ENCODE results near the gene CA10.

Gene CA10

DNA sequence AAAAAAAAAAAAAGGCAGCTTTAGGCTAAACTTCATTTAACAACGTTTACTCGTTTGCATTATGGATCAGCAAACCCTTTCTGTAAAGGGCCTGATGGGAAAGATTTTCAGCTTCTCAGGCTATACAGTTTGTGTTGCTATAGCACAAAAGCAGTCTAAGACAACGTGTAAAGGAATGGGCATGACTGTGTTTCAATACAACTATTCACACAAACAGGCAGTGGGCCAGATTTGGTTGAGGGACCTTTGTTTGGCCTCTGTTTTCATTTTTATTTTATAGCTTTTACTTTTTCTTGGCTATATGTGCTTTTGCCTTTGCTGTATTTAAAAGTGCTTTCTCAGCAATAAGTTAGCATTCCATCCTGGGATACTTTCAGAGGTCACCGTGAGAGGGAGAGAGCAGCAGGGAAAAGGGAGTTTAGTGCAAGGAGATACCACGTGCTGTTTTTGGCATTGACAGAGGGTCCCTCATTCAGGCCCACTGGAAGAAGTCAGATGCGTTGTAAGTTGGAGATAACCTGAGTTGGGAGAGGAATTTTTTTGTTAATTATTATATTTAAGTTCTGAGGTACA lies 562.6 kb downstream of the CA10 start:
- no peak for DNase-seq (ENCODE audit: low read depth)

- no peak for DNase-seq (ENCODE audit: low read depth)
Observed at GRCh38 chr17:51590071-51590656, 568.4 kb downstream of the CA10 start.

DNA sequence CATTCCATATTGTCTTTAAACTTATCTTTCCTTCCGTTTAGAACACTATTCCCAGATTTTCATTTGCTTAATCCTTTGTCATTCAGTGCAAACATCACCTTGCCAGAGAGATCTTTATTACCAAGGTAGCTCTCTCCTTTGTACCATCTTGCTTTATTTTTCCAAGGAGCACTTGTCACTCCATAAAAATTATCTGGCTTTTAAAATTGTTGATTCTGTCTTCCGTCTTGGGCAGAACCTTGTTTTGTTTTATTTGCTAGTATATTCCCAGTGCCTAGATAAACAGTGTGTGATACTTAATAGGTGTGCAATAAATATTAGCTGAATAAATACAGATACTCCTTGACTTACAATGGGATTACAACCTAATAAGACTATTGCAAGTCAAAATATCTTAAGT lies 570.5 kb downstream of the CA10 start:
- no peak for DNase-seq (ENCODE audit: low read depth)

DNA sequence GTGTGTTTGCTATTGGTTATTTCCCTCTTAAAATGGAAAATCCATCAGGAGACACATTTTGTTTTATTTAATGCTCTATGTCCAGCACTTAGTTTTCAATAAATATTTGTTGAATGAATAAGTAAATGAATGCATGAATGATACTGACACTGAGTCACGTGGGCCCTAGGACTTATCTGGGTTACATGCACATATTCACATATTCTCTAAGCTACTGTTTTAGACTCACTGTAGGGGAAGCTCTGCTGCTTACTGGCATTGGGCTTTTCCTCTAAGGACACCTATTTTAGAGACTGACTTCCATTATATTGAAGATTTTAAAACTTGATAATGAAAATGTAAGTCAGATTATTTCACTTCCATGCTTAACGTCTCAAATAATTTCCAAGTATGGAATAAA lies 571.0 kb downstream of the CA10 start:
- no peak for DNase-seq (ENCODE audit: low read depth)

GRCh38 chr17:51585514-51586104 lies 572.9 kb downstream of the CA10 start:
- no peak for DNase-seq (ENCODE audit: low read depth)

- DNase-seq (ENCODE audit: low read depth), result no peak
Observed at GRCh38 chr17:51580869-51581268, 577.6 kb downstream of the CA10 start.

Data from HS-27A (cell line).